Measurements from ENCODE around the gene WSCD1. TPM values are rescaled to one million over a fixed set of nuclear protein-coding genes. Genes with fewer than 3 reads are reported as not detected.

The WSCD1 gene
- total and polyA plus RNA-seq, 8 donors, result 2.9 to 6.7 (median 4.4) TPM

GRCh38 chr17:6086603-6087400 lies 16.6 kb downstream of the WSCD1 start:
- Histone ChIP-seq H3K27ac (no peak overlapping the region), H3K4me3 (no peak overlapping the region), H3K27me3 (no peaks in the 10 kb centered on the region), H3K9me3 (no peaks in the 10 kb centered on the region), H3K36me3 (no peaks in the 10 kb centered on the region), H3K4me1 (no peaks in the 10 kb centered on the region)
- intact Hi-C loops (cut with DNase I), result no loop called here
- no peak for ATAC-seq
- DNase-seq, result no peak
- no peak for TF ChIP-seq CTCF (IDR thresholded peaks at IDR 0.05)

DNA sequence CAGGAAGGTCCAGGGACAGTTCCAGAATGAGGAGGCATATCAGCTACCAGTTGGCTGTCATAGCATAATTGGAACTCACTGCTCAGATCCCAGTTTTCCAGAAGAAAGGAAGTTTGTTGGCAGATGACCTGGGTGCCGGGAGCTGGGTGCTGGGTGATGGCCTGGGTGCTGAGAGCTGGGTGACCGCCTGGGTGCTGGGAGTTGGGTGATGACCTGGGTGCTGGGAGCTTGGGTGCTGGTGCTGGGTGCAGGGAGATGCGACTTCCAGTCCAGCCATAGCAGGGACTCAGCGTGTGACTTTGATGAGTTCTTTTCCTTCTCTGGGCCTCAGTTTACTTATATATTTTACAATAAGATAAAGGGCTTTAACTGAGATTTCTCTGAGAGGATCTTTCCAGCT lies 18.0 kb downstream of the WSCD1 start:
- no peak overlapping the region for H3K4me3 ChIP-seq
- no peak for ATAC-seq
- H3K9me3 ChIP-seq, result no peaks in the 10 kb centered on the region
- TF ChIP-seq CTCF (IDR thresholded peaks at IDR 0.05), result no peak
- no peaks in the 10 kb centered on the region for H3K27me3 ChIP-seq
- DNase-seq, result no peak
- H3K36me3 ChIP-seq, result no peaks in the 10 kb centered on the region
- no peak overlapping the region for H3K27ac ChIP-seq
- no peaks in the 10 kb centered on the region for H3K4me1 ChIP-seq
- intact Hi-C loops (cut with DNase I), result no loop called here

GRCh38 chr17:6090253-6090652 lies 20.1 kb downstream of the WSCD1 start:
- no peak for DNase-seq
- H3K27ac ChIP-seq, result no peak overlapping the region
- intact Hi-C loops (cut with DNase I), result no loop called here
- H3K36me3 ChIP-seq, result no peaks in the 10 kb centered on the region
- TF ChIP-seq CTCF (IDR thresholded peaks at IDR 0.05), result no peak
- no peaks in the 10 kb centered on the region for H3K9me3 ChIP-seq
- H3K4me3 ChIP-seq, result no peak overlapping the region
- no peaks in the 10 kb centered on the region for H3K27me3 ChIP-seq
- no peak for ATAC-seq
- H3K4me1 ChIP-seq, result no peaks in the 10 kb centered on the region

DNA sequence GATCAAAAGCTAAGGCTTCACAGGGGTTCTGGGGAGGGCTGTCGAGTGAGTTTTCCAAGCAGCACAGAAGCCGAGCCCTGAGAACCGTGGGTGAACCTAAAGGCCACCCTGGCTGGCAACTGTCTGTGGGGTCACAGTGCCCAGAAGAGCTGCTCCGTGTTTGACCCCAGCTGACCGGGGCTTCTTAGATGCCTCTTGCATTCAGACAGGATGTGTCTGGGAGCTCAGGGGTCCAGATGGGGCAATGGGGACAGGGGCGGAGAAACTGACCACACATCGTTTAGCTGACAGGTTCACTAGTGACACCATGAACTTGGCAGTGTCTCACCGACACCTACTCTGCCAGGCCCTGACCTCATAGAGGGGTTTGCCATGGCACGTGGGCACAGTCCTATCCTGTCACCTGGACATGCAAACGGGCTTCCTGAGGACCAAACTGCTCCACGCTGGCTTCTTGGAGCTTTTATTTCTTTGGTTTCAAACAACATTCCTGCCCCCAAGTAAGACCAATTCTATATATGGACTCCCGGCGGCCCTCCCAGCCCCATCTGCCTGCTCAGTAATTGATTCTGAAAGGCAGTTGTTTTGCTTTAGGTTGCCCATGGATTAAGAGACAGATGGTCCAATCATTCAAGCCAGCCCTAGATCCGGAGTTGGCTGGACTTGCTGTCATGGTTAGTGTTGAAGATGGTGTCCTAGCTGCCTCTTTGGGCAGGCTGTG lies 22.2 kb downstream of the WSCD1 start:
- no peak overlapping the region for H3K27ac ChIP-seq
- no peaks in the 10 kb centered on the region for H3K9me3 ChIP-seq
- H3K4me1 ChIP-seq, result no peaks in the 10 kb centered on the region
- H3K27me3 ChIP-seq, result no peaks in the 10 kb centered on the region
- no peak for DNase-seq
- intact Hi-C loops (cut with DNase I), result no loop called here
- no peak for ATAC-seq
- no peaks in the 10 kb centered on the region for H3K36me3 ChIP-seq
- no peak overlapping the region for H3K4me3 ChIP-seq
- TF ChIP-seq CTCF (IDR thresholded peaks at IDR 0.05), result no peak

DNA sequence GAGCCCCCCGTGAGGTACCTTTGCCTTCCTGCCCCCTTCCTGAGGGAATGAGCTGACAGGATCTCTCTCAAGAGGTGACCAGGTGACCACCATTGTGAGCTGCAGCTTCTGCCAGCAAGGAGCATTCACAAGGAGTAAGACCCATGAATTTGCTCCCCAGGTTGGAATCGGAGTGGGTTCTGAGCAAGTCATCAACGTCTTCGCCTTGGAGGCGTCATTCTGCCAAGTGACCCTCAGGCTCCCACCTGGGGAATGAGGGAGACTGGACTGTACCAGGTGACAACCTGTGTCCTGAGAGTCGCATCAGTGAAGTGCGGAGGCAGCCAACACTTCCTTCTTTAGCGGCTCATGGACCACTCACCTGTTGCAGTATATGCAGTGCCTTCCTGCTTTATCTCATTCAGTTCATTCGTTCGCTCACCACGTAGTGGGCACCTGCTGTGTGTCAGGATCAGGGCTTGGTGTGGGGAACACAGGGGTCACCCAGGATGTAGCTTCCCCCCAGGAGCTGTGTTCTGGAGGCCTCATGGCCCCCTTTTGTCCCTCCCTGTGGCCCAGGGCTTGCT lies 22.8 kb downstream of the WSCD1 start:
- intact Hi-C loops (cut with DNase I), result no loop called here
- ATAC-seq (no peak), DNase-seq (no peak)
- no peaks in the 10 kb centered on the region for H3K9me3 ChIP-seq
- TF ChIP-seq CTCF (IDR thresholded peaks at IDR 0.05), result no peak
- H3K4me3 ChIP-seq, result no peak overlapping the region
- H3K36me3 ChIP-seq, result no peaks in the 10 kb centered on the region
- no peaks in the 10 kb centered on the region for H3K4me1 ChIP-seq
- H3K27ac ChIP-seq, result no peak overlapping the region
- no peaks in the 10 kb centered on the region for H3K27me3 ChIP-seq
